ENCODE results near the gene ALMS1. TPM values are rescaled to one million over a fixed set of nuclear protein-coding genes. Genes with fewer than 3 reads are reported as not detected.
A peak's percentile ranks its signal among the peaks of the same experiment; 100 is the strongest.

ALMS1 gene
- polyA plus RNA-seq, 1 of the 3 experiments (the other 2 are of a cell fraction) = 7.0 TPM

GRCh38 chr2:73385123-73385503 is 523 bp upstream of the ALMS1 start:
- H3K4me1 ChIP-seq (ENCODE audit: control insufficient read depth in 1 of 2, insufficient read depth in 2 of 2, low read depth in 1 of 2, low read length in 1 of 2) = peaks cover 5 to 11% of the 10 kb centered on the region in 2 experiments; a peak in 3 of 4 replicates
- POLR2A ChIA-PET = interaction anchor here (1.0 to 2.0 kb wide), 2 partner anchors 46 to 151 kb away, joined by 3 to 5 read pairs; partner anchors contain the start of gene CCT7
- H3K36me3 ChIP-seq (replicated peaks in 1 of 2; ENCODE audit: control insufficient read depth in 1 of 2, insufficient read depth in 2 of 2, low read length in 1 of 2) = no peaks in the 10 kb centered on the region
- peak overlapping the region; percentile 78 to 92 for H3K27ac ChIP-seq (ENCODE audit: low read depth in 2 of 2, low read length in 1 of 2)
- 4% methylated on average over 9 of the region's 9 CpGs for WGBS (ENCODE audit: low lambda C conversion rate)
- CTCF ChIA-PET = interaction anchor here (1.4 to 1.8 kb wide), 2 partner anchors 14 to 95 kb away, joined by 3 to 7 read pairs; no protein-coding TSS in a partner anchor
- 0 out of 2 replicates have a peak, but pooled peaks cover 5% of the 10 kb centered on the region for H4K20me1 ChIP-seq (ENCODE audit: insufficient read depth)
- H3K9me2 ChIP-seq = no peaks in the 10 kb centered on the region
- peak overlapping the region; percentile 82 to 92 for H3K4me3 ChIP-seq (ENCODE audit: low read depth in 2 of 2, low read length in 1 of 2)
- H3K79me2 ChIP-seq (ENCODE audit: insufficient read depth) = peaks cover 40% of the 10 kb centered on the region
- H3K4me2 ChIP-seq = peak overlapping the region; percentile 76
- H2AFZ ChIP-seq (ENCODE audit: low read depth) = peak overlapping the region; percentile 100
- no peak for DNase-seq
- peaks cover 4% of the 10 kb centered on the region; the same call in 1 of the 2 replicates for H3K27me3 ChIP-seq (ENCODE audit: insufficient read depth)
- no peak for TF ChIP-seq CHD2 (IDR thresholded peaks at IDR 0.05; ENCODE audit: low read length, partially characterized antibody)
- no peak for TF ChIP-seq FOSL2 (IDR thresholded peaks at IDR 0.05; ENCODE audit: borderline replicate concordance, low read depth)
- no peak for TF ChIP-seq MAX (IDR thresholded peaks at IDR 0.05; ENCODE audit: low read depth)
- no peak for TF ChIP-seq MXI1 (IDR thresholded peaks at IDR 0.05; ENCODE audit: low read depth, low read length)
- no peak for TF ChIP-seq JUND (IDR thresholded peaks at IDR 0.05)
- TF ChIP-seq SIN3A (IDR thresholded peaks at IDR 0.05; ENCODE audit: borderline replicate concordance, low read depth, low read length) = no peak
- TF ChIP-seq TAF1 (IDR thresholded peaks at IDR 0.05; ENCODE audit: borderline replicate concordance, low read depth, low read length) = no peak
- TF ChIP-seq FOXM1 (IDR thresholded peaks at IDR 0.05; ENCODE audit: low read depth) = no peak
- TF ChIP-seq NFIC (IDR thresholded peaks at IDR 0.05; ENCODE audit: borderline replicate concordance) = no peak
- TF ChIP-seq POLR2AphosphoS5 (IDR thresholded peaks at IDR 0.05; ENCODE audit: low read depth, low read length) = no peak
- H3K9ac ChIP-seq = peak overlapping the region; percentile 78
- H3F3A ChIP-seq (replicated peaks; ENCODE audit: insufficient read depth) = peaks cover 8% of the 10 kb centered on the region
- no peaks in the 10 kb centered on the region for H3K9me3 ChIP-seq

GRCh38 chr2:73386342-73386868 is 769 bp downstream of the ALMS1 start:
- peaks cover 52% of the 10 kb centered on the region for H3K79me2 ChIP-seq (ENCODE audit: insufficient read depth)

More at GRCh38 chr2:73386342-73386868, 769 bp downstream of the ALMS1 start:
- TF ChIP-seq EP300 (IDR thresholded peaks at IDR 0.05; ENCODE audit: borderline replicate concordance in 1 of 2, low read depth in 1 of 2, low read length in 1 of 2) (no peak), NFIC (IDR thresholded peaks at IDR 0.05; ENCODE audit: borderline replicate concordance) (no peak), MAX (IDR thresholded peaks at IDR 0.05; ENCODE audit: low read depth) (no peak), TCF12 (IDR thresholded peaks at IDR 0.05) (no peak), USF1 (IDR thresholded peaks at IDR 0.05; ENCODE audit: borderline replicate concordance, low read depth) (no peak), RCOR1 (IDR thresholded peaks at IDR 0.05; ENCODE audit: low read length) (no peak), CHD2 (IDR thresholded peaks at IDR 0.05; ENCODE audit: low read length, partially characterized antibody) (peak; percentile 47)
- Histone ChIP-seq H3K4me1 (ENCODE audit: control insufficient read depth in 1 of 2, insufficient read depth in 2 of 2, low read depth in 1 of 2, low read length in 1 of 2) (peaks cover 5 to 11% of the 10 kb centered on the region in 2 experiments; a peak in 3 of 4 replicates), H3K9me3 (no peaks in the 10 kb centered on the region), H3K27ac (ENCODE audit: low read depth in 2 of 2, low read length in 1 of 2) (peak overlapping the region; percentile 78 to 92), H3F3A (replicated peaks; ENCODE audit: insufficient read depth) (peaks cover 13% of the 10 kb centered on the region), H3K36me3 (replicated peaks in 1 of 2; ENCODE audit: control insufficient read depth in 1 of 2, insufficient read depth in 2 of 2, low read length in 1 of 2) (no peaks in the 10 kb centered on the region), H4K20me1 (ENCODE audit: insufficient read depth) (0 out of 2 replicates have a peak, but pooled peaks cover 5% of the 10 kb centered on the region), H3K27me3 (ENCODE audit: insufficient read depth) (no peaks in the 10 kb centered on the region), H3K9ac (peak overlapping the region; percentile 86), H3K4me3 (ENCODE audit: low read depth in 2 of 2, low read length in 1 of 2) (peak overlapping the region; percentile 91 to 92), H3K9me2 (no peaks in the 10 kb centered on the region), H2AFZ (ENCODE audit: low read depth) (peak overlapping the region; percentile 73), H3K4me2 (peak overlapping the region; percentile 76)
- ChIA-PET CTCF (interaction anchor here (1.4 to 1.8 kb wide), 2 partner anchors 95 to 96 kb away, joined by 3 to 7 read pairs; no protein-coding TSS in a partner anchor), POLR2A (interaction anchor here (0.7 to 2.0 kb wide), 3 partner anchors 62 to 426 kb away, joined by 3 to 5 read pairs (median 3); partner anchors contain the start of gene CCT7)
- no peak for DNase-seq
- 2% methylated on average over 21 of the region's 24 CpGs for WGBS (ENCODE audit: low lambda C conversion rate)
